ENCODE results near the gene EFL1.
"Not testable (repeated sequence)": the region's sequence is repeated elsewhere in the genome, so short reads cannot be mapped to it uniquely, and the experiment has no call there.

The EFL1 gene

DNA sequence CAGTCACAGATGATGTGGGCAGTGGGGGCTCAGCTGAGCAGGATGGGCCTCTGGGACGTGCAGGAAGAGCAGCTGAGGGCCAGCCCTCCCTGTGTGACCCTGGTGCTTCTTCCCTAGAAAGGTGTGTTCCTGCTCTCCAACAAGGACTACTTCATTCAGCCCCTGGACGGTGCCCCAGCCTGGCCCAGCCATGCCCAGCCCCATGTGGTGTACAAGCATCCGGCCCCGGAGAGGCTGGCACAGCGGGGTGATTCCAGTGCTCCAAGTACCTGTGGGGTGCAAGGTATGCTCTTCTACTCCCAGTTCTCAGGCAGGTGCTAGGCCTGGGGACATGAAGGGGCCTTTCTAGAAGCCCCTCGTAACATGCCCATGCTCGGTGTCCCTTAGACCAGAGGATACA, 38.3 kb upstream of the EFL1 start:
- no peak for TF ChIP-seq ZFX (IDR thresholded peaks at IDR 0.05)
- TF ChIP-seq, protein P1, sequence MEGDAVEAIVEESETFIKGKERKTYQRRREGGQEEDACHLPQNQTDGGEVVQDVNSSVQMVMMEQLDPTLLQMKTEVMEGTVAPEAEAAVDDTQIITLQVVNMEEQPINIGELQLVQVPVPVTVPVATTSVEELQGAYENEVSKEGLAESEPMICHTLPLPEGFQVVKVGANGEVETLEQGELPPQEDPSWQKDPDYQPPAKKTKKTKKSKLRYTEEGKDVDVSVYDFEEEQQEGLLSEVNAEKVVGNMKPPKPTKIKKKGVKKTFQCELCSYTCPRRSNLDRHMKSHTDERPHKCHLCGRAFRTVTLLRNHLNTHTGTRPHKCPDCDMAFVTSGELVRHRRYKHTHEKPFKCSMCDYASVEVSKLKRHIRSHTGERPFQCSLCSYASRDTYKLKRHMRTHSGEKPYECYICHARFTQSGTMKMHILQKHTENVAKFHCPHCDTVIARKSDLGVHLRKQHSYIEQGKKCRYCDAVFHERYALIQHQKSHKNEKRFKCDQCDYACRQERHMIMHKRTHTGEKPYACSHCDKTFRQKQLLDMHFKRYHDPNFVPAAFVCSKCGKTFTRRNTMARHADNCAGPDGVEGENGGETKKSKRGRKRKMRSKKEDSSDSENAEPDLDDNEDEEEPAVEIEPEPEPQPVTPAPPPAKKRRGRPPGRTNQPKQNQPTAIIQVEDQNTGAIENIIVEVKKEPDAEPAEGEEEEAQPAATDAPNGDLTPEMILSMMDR (conservative IDR thresholded peaks at IDR 0.05): no peak
- H3K27ac ChIP-seq: no peak overlapping the region

DNA sequence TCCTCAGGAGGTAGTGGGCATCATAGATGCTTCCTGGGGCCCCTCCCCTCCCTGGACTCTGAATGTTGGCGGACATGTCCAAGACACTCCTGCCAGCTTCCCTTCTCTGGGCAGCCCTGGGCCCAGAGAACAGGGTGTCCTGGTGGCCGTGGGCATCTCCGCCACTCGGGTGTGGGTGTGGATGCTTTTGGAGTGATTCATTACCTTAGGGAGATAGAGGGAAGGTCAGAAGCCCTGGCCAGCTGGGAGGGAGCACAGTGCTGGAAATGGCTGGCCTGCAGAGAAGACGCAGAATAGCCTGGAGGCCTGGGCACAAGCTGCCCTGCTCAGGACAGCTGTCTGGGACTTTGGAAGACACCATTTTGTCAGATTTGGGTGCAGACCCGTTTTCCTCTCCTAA, 37.8 kb upstream of the EFL1 start:
- not testable (repeated sequence) for H3K27ac ChIP-seq

DNA sequence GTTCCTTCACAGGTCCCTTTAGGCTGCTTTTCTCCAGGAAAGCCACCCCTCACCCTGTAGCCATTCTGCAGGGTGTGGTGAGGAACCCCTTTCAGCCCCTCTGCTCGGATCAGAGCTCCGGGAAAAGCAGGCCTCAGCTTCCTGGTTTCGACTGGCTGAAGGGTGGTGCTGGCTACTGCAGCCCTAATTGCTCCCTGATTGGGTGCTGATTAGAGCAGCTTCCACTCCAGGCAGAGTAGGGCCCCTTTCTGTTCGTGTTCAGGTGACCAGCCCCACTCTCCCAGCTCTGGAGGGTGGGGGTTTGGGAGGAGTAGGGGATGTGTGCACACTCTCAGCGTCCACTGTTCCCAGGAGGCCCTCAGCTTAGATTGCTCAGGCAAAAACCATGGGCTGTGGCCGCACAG, 37.0 kb upstream of the EFL1 start:
- not testable (repeated sequence) for H3K27ac ChIP-seq

DNA sequence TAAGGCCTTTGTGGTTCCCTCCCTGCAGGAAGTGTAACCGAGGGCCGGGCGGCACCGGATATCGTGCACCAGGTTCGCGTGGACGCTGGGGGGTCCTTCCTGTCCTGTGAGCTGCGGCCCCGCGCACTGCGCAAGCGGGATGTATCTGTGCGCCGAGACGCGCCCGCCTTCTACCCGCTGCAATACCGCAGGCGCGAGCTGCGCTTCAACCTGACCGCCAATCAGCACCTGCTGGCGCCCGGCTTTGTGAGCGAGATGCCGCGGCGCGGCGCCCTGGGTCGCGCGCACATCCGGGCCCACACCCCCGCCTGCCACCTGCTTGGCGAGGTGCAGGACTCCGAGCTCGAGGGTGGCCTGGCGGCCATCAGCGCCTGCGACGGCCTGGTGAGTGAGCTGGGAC, 36.0 kb upstream of the EFL1 start:
- TF ChIP-seq ZFX (IDR thresholded peaks at IDR 0.05): no peak
- TF ChIP-seq, protein P1 (conservative IDR thresholded peaks at IDR 0.05): no peak
- H3K27ac ChIP-seq: no peak overlapping the region

DNA sequence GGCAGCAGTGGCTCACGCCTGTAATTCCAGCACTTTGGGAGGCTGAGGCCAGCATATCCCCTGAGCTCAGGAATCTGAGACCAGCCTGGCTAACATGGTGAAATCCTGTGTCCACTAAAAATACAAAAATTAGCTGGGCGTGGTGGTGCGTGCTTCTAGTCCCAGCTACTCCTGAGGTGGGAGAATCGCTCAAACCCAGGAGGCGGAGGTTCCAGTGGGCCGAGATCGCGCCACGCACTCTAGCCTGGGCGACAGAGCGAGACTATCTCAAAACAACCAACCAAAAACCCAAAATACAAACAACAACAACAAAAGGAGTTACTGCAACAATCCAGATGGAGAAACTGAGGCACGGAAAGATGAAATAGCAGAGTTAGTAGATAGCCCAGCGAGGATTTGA, 35.5 kb upstream of the EFL1 start:
- TF ChIP-seq, protein P1 (conservative IDR thresholded peaks at IDR 0.05): no peak
- TF ChIP-seq ZFX (IDR thresholded peaks at IDR 0.05): no peak
- no peak overlapping the region for H3K27ac ChIP-seq

DNA sequence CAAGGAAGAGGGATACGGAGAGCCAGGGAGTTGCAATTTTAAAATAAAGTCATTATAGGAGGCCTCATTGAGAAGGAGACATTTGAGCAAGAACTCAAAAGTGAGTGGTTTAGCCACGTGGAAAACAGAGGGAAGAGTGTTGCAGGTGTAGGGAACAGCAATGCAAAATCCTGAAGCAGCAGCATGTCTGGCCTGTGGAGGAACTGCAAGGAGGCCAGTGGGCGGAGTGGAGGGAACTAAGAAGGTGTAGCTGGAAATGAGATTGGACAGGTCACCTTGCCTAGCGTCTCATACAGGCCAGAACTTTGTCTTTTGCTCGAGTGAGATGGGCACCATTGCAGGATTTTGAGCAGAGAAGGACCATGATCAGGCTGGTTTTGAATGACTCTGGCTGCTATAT, 35.0 kb upstream of the EFL1 start:
- TF ChIP-seq, protein P1 (conservative IDR thresholded peaks at IDR 0.05): no peak
- TF ChIP-seq ZFX (IDR thresholded peaks at IDR 0.05): no peak

DNA sequence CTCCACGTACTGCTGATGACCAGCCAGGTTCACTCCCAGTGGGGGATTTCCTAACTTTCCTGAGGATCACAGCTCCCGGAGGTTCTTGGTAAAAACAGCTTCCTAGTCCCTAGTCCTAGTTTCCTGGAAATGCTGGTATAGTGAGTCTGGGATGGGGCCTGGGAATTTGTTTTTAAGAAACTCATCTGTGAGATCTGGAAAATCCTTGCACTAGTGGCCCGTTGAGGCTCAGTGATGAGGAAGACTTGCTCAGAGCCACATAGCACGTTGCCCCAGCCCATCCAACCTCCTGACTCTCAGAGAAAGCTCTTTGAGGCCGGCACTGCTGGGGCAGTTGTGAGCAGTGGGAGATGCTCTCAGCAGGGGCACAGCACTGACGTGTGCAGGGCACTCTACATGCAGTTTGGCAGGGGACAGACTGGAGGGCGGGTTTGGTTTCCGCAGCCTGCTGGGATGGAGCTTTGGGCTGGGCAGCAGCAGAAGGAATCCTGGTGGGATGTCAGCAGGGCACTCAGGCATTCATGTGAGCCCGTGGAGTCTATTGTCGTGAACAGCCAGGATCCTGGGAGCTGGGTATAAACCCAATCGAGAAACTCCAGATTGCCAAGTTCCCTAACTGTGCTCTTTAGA, 31.6 kb upstream of the EFL1 start:
- TF ChIP-seq, protein P1 (conservative IDR thresholded peaks at IDR 0.05): no peak
- no peak for TF ChIP-seq ZFX (IDR thresholded peaks at IDR 0.05)
- no peak overlapping the region for H3K27ac ChIP-seq

More for the DNA sequence above, 35.0 kb upstream of the EFL1 start:
- H3K27ac ChIP-seq: no peak overlapping the region

DNA sequence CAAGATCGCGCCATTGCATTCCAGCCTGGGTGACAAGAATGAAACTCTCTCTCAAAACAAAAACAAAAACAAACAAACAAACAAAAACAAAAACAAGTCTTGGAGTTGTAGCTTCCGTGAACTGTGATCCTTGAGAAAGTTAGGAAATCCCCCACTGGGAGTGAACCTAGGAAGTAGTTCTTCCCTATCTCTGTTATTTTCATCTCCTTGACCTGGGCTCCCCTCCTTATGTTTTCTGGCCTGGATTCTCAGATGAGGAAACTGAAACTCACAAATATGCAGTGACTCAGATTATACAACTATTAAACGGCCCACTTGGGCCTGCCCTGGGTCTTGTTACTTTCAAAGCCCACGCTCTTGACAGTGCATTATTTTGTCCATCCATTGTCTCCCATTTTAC, 29.7 kb upstream of the EFL1 start:
- H3K27ac ChIP-seq: no peak overlapping the region
- TF ChIP-seq ZFX (IDR thresholded peaks at IDR 0.05): no peak
- TF ChIP-seq, protein P1 (conservative IDR thresholded peaks at IDR 0.05): no peak

DNA sequence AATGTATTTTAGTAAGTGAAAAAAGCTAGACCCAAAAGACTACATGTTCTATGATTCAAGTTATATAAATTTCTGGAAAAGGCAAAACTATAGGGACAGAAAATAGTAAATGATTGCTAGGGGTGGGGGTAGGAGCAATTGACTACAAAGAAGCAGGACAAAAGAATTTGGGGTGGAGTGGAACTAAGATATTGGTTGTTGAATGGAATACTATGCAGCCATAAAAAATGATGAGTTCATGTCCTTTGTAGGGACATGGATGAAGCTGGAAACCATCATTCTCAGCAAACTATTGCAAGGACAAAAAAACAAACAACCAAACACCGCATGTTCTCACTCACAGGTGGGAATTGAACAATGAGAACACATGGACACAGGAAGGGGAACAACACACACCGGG, 25.7 kb upstream of the EFL1 start:
- H3K27ac ChIP-seq: not testable (repeated sequence)

DNA sequence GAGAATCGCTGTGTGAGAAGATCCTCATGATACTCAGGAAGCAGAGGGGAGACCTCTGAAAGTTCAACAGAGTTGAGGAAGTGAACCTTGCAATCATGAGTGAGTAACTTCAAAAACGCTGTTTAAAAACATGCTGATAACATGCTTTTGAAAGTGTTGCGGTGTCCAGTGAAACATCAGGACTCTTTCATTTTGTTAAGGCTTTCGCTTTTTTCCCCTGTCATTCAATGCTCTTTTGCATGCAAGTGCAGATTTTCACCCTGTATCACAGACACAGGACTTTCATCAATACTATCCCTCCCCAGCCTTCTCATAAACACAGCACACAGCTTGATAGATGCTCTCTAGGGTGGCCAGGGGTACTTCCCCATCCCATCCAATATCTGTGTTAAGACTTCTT, 23.9 kb upstream of the EFL1 start:
- not testable (repeated sequence) for H3K27ac ChIP-seq

Measured in C4-2B (cell line).